ENCODE results near the gene FGFRL1. TPM values are rescaled to one million over a fixed set of nuclear protein-coding genes. Genes with fewer than 3 reads are reported as not detected.

FGFRL1 gene
- total and polyA plus RNA-seq, 4 donors: 13.4 to 31.1 (median 15.2) TPM

DNA sequence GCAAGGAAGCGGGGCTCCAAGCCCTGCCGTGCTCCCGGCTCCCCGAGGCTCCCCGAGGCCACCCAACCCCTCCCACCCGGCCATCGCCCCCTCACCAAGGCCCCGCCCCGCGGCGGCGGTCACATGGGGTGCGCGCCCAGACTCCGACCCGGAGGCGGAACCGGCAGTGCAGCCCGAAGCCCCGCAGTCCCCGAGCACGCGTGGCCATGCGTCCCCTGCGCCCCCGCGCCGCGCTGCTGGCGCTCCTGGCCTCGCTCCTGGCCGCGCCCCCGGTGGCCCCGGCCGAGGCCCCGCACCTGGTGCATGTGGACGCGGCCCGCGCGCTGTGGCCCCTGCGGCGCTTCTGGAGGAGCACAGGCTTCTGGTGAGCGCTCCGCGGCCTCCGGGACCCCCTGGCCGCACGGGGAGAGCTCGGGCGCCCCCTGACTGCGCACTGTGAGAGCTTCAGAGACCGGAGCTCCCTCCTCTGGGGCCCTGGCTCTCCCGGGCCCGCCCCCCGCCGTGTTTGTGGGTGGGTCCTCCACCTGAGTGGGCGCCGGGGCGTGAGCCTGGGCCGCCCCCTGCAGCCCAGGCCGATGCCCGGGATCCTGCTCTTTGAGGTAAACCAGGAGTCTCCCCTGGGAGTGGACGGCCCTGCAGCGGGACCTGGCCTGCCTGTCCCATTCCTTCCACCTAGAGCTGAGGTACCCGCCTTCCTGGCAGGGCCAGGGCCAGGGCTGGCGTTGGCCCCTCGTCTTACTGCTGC, 24.4 kb upstream of the FGFRL1 start, which contains the start of gene IDUA:
TSS of gene IDUA (plus strand) at position 166 of the 745 bp plus-strand sequence. CDS start at position 207, 41 bp downstream.
- 1% methylated on average over 62 to 69 of the region's 69 CpGs for WGBS, 2 donors
- Histone ChIP-seq H3K27ac (ENCODE audit: low read depth in 1 of 2, low read length in 1 of 2) (peak within 1 kb of the TSS in 1 of 2 donors; percentile 75), H3K9ac (ENCODE audit: insufficient read depth in 1 of 2, low read length in 2 of 2) (peak within 1 kb of the TSS; percentile 54 to 81), H3K27me3 (ENCODE audit: control insufficient read depth in 3 of 3, insufficient read depth in 3 of 3, low read length in 2 of 3) (no peaks in the 10 kb centered on the region), H3K4me1 (ENCODE audit: control insufficient read depth in 5 of 5, insufficient read depth in 5 of 5, low read length in 5 of 5) (peaks cover 0 to 21% (median 10%) of the 10 kb centered on the region in 5 donors), H3K9me3 (ENCODE audit: control insufficient read depth in 4 of 4, insufficient read depth in 3 of 4, low read length in 3 of 4) (no peaks in the 10 kb centered on the region), H3K36me3 (ENCODE audit: control insufficient read depth in 4 of 4, insufficient read depth in 4 of 4, low read length in 4 of 4) (peaks cover 0 to 16% (median 0%) of the 10 kb centered on the region in 4 donors), H3K4me3 (peak within 1 kb of the TSS; percentile 75)
- ATAC-seq (ENCODE audit: insufficient read depth, low FRiP score) (peak; percentile 89), DNase-seq (peak; percentile 78 to 86 (median 83))
- TF ChIP-seq, protein P1, sequence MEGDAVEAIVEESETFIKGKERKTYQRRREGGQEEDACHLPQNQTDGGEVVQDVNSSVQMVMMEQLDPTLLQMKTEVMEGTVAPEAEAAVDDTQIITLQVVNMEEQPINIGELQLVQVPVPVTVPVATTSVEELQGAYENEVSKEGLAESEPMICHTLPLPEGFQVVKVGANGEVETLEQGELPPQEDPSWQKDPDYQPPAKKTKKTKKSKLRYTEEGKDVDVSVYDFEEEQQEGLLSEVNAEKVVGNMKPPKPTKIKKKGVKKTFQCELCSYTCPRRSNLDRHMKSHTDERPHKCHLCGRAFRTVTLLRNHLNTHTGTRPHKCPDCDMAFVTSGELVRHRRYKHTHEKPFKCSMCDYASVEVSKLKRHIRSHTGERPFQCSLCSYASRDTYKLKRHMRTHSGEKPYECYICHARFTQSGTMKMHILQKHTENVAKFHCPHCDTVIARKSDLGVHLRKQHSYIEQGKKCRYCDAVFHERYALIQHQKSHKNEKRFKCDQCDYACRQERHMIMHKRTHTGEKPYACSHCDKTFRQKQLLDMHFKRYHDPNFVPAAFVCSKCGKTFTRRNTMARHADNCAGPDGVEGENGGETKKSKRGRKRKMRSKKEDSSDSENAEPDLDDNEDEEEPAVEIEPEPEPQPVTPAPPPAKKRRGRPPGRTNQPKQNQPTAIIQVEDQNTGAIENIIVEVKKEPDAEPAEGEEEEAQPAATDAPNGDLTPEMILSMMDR (IDR thresholded peaks at IDR 0.05; ENCODE audit: control extremely low read depth, extremely low read depth): peak; percentile 25

DNA sequence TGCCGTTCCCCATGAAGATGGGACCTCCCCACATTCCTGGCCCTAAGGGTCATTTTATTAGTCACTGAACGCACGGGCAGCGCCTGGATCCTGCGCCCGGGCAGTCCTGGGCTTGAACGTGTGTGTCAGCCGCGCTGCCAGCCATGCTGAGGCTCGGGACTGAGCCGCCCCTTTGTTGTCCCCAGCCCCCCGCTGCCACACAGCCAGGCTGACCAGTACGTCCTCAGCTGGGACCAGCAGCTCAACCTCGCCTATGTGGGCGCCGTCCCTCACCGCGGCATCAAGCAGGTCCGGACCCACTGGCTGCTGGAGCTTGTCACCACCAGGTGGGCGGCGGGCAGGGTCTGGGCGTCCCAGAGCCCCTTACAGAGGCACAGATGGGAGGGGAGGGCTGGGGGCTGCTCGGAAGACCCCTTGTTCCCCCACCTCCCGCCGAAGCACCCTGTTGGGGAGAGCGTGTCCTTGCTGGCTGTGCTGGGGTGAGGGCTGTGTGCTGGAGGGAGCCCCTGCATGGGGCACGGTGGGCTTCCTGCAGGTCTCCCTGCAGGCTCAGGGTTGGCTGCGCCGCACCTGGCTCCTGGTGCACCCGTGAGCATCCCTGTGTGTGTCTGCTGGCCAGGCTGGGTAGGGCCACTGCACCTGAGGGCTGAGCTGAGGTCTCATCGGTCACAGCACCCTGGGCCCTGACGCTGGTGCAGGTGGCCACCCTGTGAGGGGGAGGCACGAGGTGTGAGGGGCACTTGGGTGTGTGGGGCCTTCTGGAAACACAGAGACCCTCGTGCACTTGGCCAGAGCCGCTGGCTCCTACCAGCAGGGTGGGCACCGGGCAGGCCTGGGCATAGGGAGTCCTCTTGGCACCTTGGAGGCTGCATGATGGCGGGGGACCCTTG, 23.6 kb upstream of the FGFRL1 start:
- no peaks in the 10 kb centered on the region for H3K27me3 ChIP-seq (ENCODE audit: control insufficient read depth in 3 of 3, insufficient read depth in 3 of 3, low read length in 2 of 3)
- WGBS, 2 donors: 75 to 83% methylated on average over 37 of the region's 37 CpGs
- ATAC-seq (ENCODE audit: insufficient read depth, low FRiP score): peak; percentile 9
- TF ChIP-seq, protein P1 (IDR thresholded peaks at IDR 0.05; ENCODE audit: control extremely low read depth, extremely low read depth): no peak
- H3K4me1 ChIP-seq (ENCODE audit: control insufficient read depth in 5 of 5, insufficient read depth in 5 of 5, low read length in 5 of 5): peaks cover 0 to 27% (median 11%) of the 10 kb centered on the region in 5 donors
- H3K9ac ChIP-seq (ENCODE audit: insufficient read depth in 1 of 2, low read length in 2 of 2): no peak overlapping the region
- DNase-seq: no peak
- H3K27ac ChIP-seq (ENCODE audit: low read depth in 1 of 2, low read length in 1 of 2): peak overlapping the region in 1 of 2 donors; percentile 12
- peak overlapping the region; percentile 75 for H3K4me3 ChIP-seq
- no peaks in the 10 kb centered on the region for H3K9me3 ChIP-seq (ENCODE audit: control insufficient read depth in 4 of 4, insufficient read depth in 3 of 4, low read length in 3 of 4)
- peaks cover 0 to 16% (median 0%) of the 10 kb centered on the region in 4 donors for H3K36me3 ChIP-seq (ENCODE audit: control insufficient read depth in 4 of 4, insufficient read depth in 4 of 4, low read length in 4 of 4)

- no peak overlapping the region for H3K27ac ChIP-seq (ENCODE audit: low read depth in 1 of 2, low read length in 1 of 2)
- peaks cover 0 to 16% (median 0%) of the 10 kb centered on the region in 4 donors for H3K36me3 ChIP-seq (ENCODE audit: control insufficient read depth in 4 of 4, insufficient read depth in 4 of 4, low read length in 4 of 4)
- no peaks in the 10 kb centered on the region for H3K9me3 ChIP-seq (ENCODE audit: control insufficient read depth in 4 of 4, insufficient read depth in 3 of 4, low read length in 3 of 4)
- no peak for DNase-seq
- no peak overlapping the region for H3K9ac ChIP-seq (ENCODE audit: insufficient read depth in 1 of 2, low read length in 2 of 2)
- 95 to 96% methylated on average over 67 to 69 of the region's 69 CpGs for WGBS, 2 donors
- peaks cover 0 to 28% (median 11%) of the 10 kb centered on the region in 5 donors for H3K4me1 ChIP-seq (ENCODE audit: control insufficient read depth in 5 of 5, insufficient read depth in 5 of 5, low read length in 5 of 5)
- H3K4me3 ChIP-seq: no peak overlapping the region
- no peaks in the 10 kb centered on the region for H3K27me3 ChIP-seq (ENCODE audit: control insufficient read depth in 3 of 3, insufficient read depth in 3 of 3, low read length in 2 of 3)
- ATAC-seq (ENCODE audit: insufficient read depth, low FRiP score): no peak
- TF ChIP-seq, protein P1 (IDR thresholded peaks at IDR 0.05; ENCODE audit: control extremely low read depth, extremely low read depth): no peak
These were observed 22.4 kb upstream of the FGFRL1 start for GRCh38 chr4:988726-989721.
